ENCODE measurements around the gene MTHFD2L.

GRCh38 chr4:74327762-74328161 is 169.8 kb downstream of the MTHFD2L start:
- TF ChIP-seq POLR2AphosphoS5 (IDR thresholded peaks at IDR 0.05; ENCODE audit: control insufficient read depth, insufficient read depth, low read depth, low read length) (no peak), POLR2A (conservative IDR thresholded peaks at IDR 0.05) (no peak)

All from K562 (cell line).